Activated CD8-positive, alpha-beta memory T cell treated with anti-CD3 and anti-CD28 coated beads, Interleukin-2, amount 50 U/mL, for 1 hour (primary cell): ENCODE data around the gene CACNA1D.

ENCODE experiments used
- DNase-seq: peaks from one replicate; pipeline ENCODE4 v3.0.0-alpha.2; 2020; ENCODE audit errors: extremely low read depth

The CACNA1D gene

GRCh38 chr3:53713626-53714025, 219.2 kb downstream of the CACNA1D start:
- DNase-seq = no peak

GRCh38 chr3:53715815-53716483, 221.5 kb downstream of the CACNA1D start:
- DNase-seq = no peak

GRCh38 chr3:53716998-53717397, 222.6 kb downstream of the CACNA1D start:
- DNase-seq = no peak

- DNase-seq = no peak
Observed at GRCh38 chr3:53718462-53718861, 224.1 kb downstream of the CACNA1D start.

- no peak for DNase-seq
Observed at GRCh38 chr3:53719796-53720195, 225.4 kb downstream of the CACNA1D start.

- DNase-seq = no peak
Observed at GRCh38 chr3:53721187-53722119, 227.0 kb downstream of the CACNA1D start.

- DNase-seq = no peak
Observed at GRCh38 chr3:53724566-53724965, 230.2 kb downstream of the CACNA1D start.

GRCh38 chr3:53725387-53725995, 231.1 kb downstream of the CACNA1D start:
- DNase-seq = no peak

GRCh38 chr3:53726643-53727042, 232.2 kb downstream of the CACNA1D start:
- DNase-seq = no peak

- no peak for DNase-seq
Observed at GRCh38 chr3:53728606-53729005, 234.2 kb downstream of the CACNA1D start.

GRCh38 chr3:53729159-53729558, 234.7 kb downstream of the CACNA1D start:
- DNase-seq = no peak

GRCh38 chr3:53729618-53730017, 235.2 kb downstream of the CACNA1D start:
- DNase-seq = no peak

GRCh38 chr3:53730576-53730975, 236.2 kb downstream of the CACNA1D start:
- no peak for DNase-seq

- DNase-seq = no peak
Observed at GRCh38 chr3:53731934-53732624, 237.7 kb downstream of the CACNA1D start.

GRCh38 chr3:53733446-53733845, 239.0 kb downstream of the CACNA1D start:
- DNase-seq = no peak

GRCh38 chr3:53739966-53740365, 245.6 kb downstream of the CACNA1D start:
- no peak for DNase-seq

GRCh38 chr3:53740956-53741355, 246.5 kb downstream of the CACNA1D start:
- DNase-seq = no peak

- no peak for DNase-seq
Observed at GRCh38 chr3:53744351-53744750, 249.9 kb downstream of the CACNA1D start.

GRCh38 chr3:53747559-53747958, 253.1 kb downstream of the CACNA1D start:
- no peak for DNase-seq

GRCh38 chr3:53748512-53749271, 254.3 kb downstream of the CACNA1D start:
- no peak for DNase-seq

- DNase-seq = no peak
Observed at GRCh38 chr3:53749448-53749847, 255.0 kb downstream of the CACNA1D start.
